Loucy (cell line): ENCODE measurements around the gene NBL1.

Experiments used
- EZH2phosphoT487 ChIP-seq: fragments of 200-600 bp; IDR thresholded peaks from 2 replicates; pipeline ENCODE4 v1.6.1; 2018; ENCODE audit warnings: antibody characterized with exemption, mild to moderate bottlenecking, moderate library complexity, borderline replicate concordance
- TF ChIP-seq, protein P1 (sequence below): fragments of 200-600 bp; sonication (generic); conservative IDR thresholded peaks from 2 replicates; pipeline ENCODE4 v1.5.1; 2014; ENCODE audit warnings: mild to moderate bottlenecking, antibody characterized with exemption, low read length

- TF ChIP-seq, protein P1, sequence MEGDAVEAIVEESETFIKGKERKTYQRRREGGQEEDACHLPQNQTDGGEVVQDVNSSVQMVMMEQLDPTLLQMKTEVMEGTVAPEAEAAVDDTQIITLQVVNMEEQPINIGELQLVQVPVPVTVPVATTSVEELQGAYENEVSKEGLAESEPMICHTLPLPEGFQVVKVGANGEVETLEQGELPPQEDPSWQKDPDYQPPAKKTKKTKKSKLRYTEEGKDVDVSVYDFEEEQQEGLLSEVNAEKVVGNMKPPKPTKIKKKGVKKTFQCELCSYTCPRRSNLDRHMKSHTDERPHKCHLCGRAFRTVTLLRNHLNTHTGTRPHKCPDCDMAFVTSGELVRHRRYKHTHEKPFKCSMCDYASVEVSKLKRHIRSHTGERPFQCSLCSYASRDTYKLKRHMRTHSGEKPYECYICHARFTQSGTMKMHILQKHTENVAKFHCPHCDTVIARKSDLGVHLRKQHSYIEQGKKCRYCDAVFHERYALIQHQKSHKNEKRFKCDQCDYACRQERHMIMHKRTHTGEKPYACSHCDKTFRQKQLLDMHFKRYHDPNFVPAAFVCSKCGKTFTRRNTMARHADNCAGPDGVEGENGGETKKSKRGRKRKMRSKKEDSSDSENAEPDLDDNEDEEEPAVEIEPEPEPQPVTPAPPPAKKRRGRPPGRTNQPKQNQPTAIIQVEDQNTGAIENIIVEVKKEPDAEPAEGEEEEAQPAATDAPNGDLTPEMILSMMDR = no peak
- no peak for TF ChIP-seq EZH2phosphoT487
These were observed 41.9 kb downstream of the NBL1 start for GRCh38 chr1:19685994-19686393.
